ENCODE measurements around the gene TMEM107.

Gene TMEM107

DNA sequence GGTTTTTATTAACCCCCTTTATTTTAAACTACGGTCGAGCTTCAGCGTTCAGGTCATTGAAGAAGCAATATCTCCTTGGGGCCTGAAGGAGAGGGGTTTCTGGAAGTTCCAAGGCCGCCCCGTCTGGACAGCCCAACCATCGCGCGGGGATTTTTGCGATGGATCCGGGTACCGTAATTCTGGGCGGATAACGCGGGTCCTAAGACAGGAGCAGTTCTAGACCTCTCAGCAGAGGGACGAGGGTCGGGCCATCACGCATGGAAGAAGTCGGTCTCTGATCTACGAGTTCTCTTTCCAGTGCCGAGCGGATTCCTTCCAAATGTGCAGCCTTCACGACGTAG lies 10.2 kb upstream of the TMEM107 start (continued):
- TF ChIP-seq, protein P1, sequence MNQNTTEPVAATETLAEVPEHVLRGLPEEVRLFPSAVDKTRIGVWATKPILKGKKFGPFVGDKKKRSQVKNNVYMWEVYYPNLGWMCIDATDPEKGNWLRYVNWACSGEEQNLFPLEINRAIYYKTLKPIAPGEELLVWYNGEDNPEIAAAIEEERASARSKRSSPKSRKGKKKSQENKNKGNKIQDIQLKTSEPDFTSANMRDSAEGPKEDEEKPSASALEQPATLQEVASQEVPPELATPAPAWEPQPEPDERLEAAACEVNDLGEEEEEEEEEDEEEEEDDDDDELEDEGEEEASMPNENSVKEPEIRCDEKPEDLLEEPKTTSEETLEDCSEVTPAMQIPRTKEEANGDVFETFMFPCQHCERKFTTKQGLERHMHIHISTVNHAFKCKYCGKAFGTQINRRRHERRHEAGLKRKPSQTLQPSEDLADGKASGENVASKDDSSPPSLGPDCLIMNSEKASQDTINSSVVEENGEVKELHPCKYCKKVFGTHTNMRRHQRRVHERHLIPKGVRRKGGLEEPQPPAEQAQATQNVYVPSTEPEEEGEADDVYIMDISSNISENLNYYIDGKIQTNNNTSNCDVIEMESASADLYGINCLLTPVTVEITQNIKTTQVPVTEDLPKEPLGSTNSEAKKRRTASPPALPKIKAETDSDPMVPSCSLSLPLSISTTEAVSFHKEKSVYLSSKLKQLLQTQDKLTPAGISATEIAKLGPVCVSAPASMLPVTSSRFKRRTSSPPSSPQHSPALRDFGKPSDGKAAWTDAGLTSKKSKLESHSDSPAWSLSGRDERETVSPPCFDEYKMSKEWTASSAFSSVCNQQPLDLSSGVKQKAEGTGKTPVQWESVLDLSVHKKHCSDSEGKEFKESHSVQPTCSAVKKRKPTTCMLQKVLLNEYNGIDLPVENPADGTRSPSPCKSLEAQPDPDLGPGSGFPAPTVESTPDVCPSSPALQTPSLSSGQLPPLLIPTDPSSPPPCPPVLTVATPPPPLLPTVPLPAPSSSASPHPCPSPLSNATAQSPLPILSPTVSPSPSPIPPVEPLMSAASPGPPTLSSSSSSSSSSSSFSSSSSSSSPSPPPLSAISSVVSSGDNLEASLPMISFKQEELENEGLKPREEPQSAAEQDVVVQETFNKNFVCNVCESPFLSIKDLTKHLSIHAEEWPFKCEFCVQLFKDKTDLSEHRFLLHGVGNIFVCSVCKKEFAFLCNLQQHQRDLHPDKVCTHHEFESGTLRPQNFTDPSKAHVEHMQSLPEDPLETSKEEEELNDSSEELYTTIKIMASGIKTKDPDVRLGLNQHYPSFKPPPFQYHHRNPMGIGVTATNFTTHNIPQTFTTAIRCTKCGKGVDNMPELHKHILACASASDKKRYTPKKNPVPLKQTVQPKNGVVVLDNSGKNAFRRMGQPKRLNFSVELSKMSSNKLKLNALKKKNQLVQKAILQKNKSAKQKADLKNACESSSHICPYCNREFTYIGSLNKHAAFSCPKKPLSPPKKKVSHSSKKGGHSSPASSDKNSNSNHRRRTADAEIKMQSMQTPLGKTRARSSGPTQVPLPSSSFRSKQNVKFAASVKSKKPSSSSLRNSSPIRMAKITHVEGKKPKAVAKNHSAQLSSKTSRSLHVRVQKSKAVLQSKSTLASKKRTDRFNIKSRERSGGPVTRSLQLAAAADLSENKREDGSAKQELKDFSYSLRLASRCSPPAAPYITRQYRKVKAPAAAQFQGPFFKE (tag by site-specific recombination; IDR thresholded peaks at IDR 0.05; ENCODE audit: borderline replicate concordance): no peak
- TF ChIP-seq HOXC10 (CRISPR knock-in tag; IDR thresholded peaks at IDR 0.05) (no peak), ZNF114 (tag by site-specific recombination; IDR thresholded peaks at IDR 0.05) (no peak), ZFHX2 (tag by site-specific recombination; conservative IDR thresholded peaks at IDR 0.05) (no peak), ZNF707 (tag by site-specific recombination; IDR thresholded peaks at IDR 0.05) (no peak), ZFP41 (tag by site-specific recombination; IDR thresholded peaks at IDR 0.05; ENCODE audit: borderline replicate concordance) (no peak), ZNF514 (tag by site-specific recombination; IDR thresholded peaks at IDR 0.05) (no peak), MEIS1 (CRISPR knock-in tag; IDR thresholded peaks at IDR 0.05; ENCODE audit: borderline replicate concordance) (no peak), ZNF214 (tag by site-specific recombination; IDR thresholded peaks at IDR 0.05; ENCODE audit: borderline replicate concordance) (no peak), ZNF175 (tag by site-specific recombination; IDR thresholded peaks at IDR 0.05) (no peak), ZBTB17 (tag by site-specific recombination; IDR thresholded peaks at IDR 0.05) (peak; percentile 7; the same call in 1 of the 2 replicates), ZNF184 (tag by site-specific recombination; IDR thresholded peaks at IDR 0.05) (peak; percentile 96), ZNF621 (tag by site-specific recombination; IDR thresholded peaks at IDR 0.05) (no peak), ZNF354C (tag by site-specific recombination; IDR thresholded peaks at IDR 0.05; ENCODE audit: borderline replicate concordance, low read depth) (no peak), ZNF530 (tag by site-specific recombination; IDR thresholded peaks at IDR 0.05; ENCODE audit: low read depth) (no peak), TCF7L2 (IDR thresholded peaks at IDR 0.05; ENCODE audit: borderline replicate concordance, low read depth, low read length) (no peak), ZBTB21 (tag by site-specific recombination; IDR thresholded peaks at IDR 0.05) (no peak), ZSCAN16 (tag by site-specific recombination; IDR thresholded peaks at IDR 0.05) (no peak), KLF10 (tag by site-specific recombination; IDR thresholded peaks at IDR 0.05) (no peak; the same call in 1 of the 2 replicates), ZNF785 (tag by site-specific recombination; IDR thresholded peaks at IDR 0.05) (no peak), ZNF555 (tag by site-specific recombination; conservative IDR thresholded peaks at IDR 0.05) (no peak), BCL11B (tag by site-specific recombination; IDR thresholded peaks at IDR 0.05; ENCODE audit: low read depth) (no peak; the same call in 1 of the 2 replicates), OVOL3 (tag by site-specific recombination; IDR thresholded peaks at IDR 0.05) (no peak), KLF7 (tag by site-specific recombination; IDR thresholded peaks at IDR 0.05; ENCODE audit: borderline replicate concordance) (no peak; the same call in 1 of the 2 replicates), ZNF155 (tag by site-specific recombination; IDR thresholded peaks at IDR 0.05) (no peak), ZNF670 (tag by site-specific recombination; IDR thresholded peaks at IDR 0.05; ENCODE audit: low read depth) (no peak)
- TF ChIP-seq, protein P2, sequence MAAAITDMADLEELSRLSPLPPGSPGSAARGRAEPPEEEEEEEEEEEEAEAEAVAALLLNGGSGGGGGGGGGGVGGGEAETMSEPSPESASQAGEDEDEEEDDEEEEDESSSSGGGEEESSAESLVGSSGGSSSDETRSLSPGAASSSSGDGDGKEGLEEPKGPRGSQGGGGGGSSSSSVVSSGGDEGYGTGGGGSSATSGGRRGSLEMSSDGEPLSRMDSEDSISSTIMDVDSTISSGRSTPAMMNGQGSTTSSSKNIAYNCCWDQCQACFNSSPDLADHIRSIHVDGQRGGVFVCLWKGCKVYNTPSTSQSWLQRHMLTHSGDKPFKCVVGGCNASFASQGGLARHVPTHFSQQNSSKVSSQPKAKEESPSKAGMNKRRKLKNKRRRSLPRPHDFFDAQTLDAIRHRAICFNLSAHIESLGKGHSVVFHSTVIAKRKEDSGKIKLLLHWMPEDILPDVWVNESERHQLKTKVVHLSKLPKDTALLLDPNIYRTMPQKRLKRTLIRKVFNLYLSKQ (tag by site-specific recombination; IDR thresholded peaks at IDR 0.05; ENCODE audit: borderline replicate concordance): no peak
- TF ChIP-seq, protein P3, sequence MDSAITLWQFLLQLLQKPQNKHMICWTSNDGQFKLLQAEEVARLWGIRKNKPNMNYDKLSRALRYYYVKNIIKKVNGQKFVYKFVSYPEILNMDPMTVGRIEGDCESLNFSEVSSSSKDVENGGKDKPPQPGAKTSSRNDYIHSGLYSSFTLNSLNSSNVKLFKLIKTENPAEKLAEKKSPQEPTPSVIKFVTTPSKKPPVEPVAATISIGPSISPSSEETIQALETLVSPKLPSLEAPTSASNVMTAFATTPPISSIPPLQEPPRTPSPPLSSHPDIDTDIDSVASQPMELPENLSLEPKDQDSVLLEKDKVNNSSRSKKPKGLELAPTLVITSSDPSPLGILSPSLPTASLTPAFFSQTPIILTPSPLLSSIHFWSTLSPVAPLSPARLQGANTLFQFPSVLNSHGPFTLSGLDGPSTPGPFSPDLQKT (IDR thresholded peaks at IDR 0.05; ENCODE audit: borderline replicate concordance, low read depth, low read length): no peak
- TF ChIP-seq, protein P4, sequence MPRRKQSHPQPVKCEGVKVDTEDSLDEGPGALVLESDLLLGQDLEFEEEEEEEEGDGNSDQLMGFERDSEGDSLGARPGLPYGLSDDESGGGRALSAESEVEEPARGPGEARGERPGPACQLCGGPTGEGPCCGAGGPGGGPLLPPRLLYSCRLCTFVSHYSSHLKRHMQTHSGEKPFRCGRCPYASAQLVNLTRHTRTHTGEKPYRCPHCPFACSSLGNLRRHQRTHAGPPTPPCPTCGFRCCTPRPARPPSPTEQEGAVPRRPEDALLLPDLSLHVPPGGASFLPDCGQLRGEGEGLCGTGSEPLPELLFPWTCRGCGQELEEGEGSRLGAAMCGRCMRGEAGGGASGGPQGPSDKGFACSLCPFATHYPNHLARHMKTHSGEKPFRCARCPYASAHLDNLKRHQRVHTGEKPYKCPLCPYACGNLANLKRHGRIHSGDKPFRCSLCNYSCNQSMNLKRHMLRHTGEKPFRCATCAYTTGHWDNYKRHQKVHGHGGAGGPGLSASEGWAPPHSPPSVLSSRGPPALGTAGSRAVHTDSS (tag by site-specific recombination; IDR thresholded peaks at IDR 0.05): no peak; the same call in 1 of the 2 replicates
- TF ChIP-seq, protein P5, sequence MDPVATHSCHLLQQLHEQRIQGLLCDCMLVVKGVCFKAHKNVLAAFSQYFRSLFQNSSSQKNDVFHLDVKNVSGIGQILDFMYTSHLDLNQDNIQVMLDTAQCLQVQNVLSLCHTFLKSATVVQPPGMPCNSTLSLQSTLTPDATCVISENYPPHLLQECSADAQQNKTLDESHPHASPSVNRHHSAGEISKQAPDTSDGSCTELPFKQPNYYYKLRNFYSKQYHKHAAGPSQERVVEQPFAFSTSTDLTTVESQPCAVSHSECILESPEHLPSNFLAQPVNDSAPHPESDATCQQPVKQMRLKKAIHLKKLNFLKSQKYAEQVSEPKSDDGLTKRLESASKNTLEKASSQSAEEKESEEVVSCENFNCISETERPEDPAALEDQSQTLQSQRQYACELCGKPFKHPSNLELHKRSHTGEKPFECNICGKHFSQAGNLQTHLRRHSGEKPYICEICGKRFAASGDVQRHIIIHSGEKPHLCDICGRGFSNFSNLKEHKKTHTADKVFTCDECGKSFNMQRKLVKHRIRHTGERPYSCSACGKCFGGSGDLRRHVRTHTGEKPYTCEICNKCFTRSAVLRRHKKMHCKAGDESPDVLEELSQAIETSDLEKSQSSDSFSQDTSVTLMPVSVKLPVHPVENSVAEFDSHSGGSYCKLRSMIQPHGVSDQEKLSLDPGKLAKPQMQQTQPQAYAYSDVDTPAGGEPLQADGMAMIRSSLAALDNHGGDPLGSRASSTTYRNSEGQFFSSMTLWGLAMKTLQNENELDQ (tag by site-specific recombination; IDR thresholded peaks at IDR 0.05; ENCODE audit: low read depth): no peak
